ENCODE data around the gene BTF3L4.

Gene BTF3L4

GRCh38 chr1:52127181-52128180, 71.4 kb downstream of the BTF3L4 start:
- peak; percentile 42 for DNase-seq
- no peaks in the 10 kb centered on the region for H3K36me3 ChIP-seq
- TF ChIP-seq CTCF (IDR thresholded peaks at IDR 0.05; ENCODE audit: low read depth, low read length), result peak; percentile 61
- no peak overlapping the region for H3K4me3 ChIP-seq (ENCODE audit: low read depth, low read length)
- no peaks in the 10 kb centered on the region for H3K9me3 ChIP-seq
- H3K4me1 ChIP-seq, result no peaks in the 10 kb centered on the region
- no peaks in the 10 kb centered on the region for H3K27me3 ChIP-seq

- DNase-seq, result no peak
- no peaks in the 10 kb centered on the region for H3K27me3 ChIP-seq
- H3K4me1 ChIP-seq, result no peaks in the 10 kb centered on the region
- H3K4me3 ChIP-seq (ENCODE audit: low read depth, low read length), result no peak overlapping the region
- H3K36me3 ChIP-seq, result no peaks in the 10 kb centered on the region
- TF ChIP-seq CTCF (IDR thresholded peaks at IDR 0.05; ENCODE audit: low read depth, low read length), result no peak
- H3K9me3 ChIP-seq, result no peaks in the 10 kb centered on the region
Observed at GRCh38 chr1:52139817-52140540, 83.9 kb downstream of the BTF3L4 start.

Measured in BE2C (cell line).